Upper lobe of right lung (tissue), 1 donor: ENCODE data around the gene SLC10A4. TPM values are rescaled to one million over a fixed set of nuclear protein-coding genes. Genes with fewer than 3 reads are reported as not detected.

Source experiments
- ATAC-seq: fragments of 200-7000 bp; cut with Tn5 transposase; one replicate; pipeline ENCODE4 v1.9.1; 2020; ENCODE audit warnings: mild to moderate bottlenecking, moderate library complexity
- DNase-seq: peaks from one replicate; pipeline ENCODE4 v3.0.0-alpha.2; 2020
- H3K27ac ChIP-seq: fragments of 200-600 bp; one replicate; pipeline ENCODE4 v1.8.0; 2022
- H3K27me3 ChIP-seq: fragments of 200-600 bp; one replicate; pipeline ENCODE4 v1.8.0; 2022; ENCODE audit warnings: mild to moderate bottlenecking
- H3K36me3 ChIP-seq: fragments of 200-600 bp; one replicate; pipeline ENCODE4 v1.8.0; 2022
- H3K4me1 ChIP-seq: fragments of 200-600 bp; one replicate; pipeline ENCODE4 v1.8.0; 2022
- H3K4me3 ChIP-seq: fragments of 200-600 bp; one replicate; pipeline ENCODE4 v1.8.0; 2022; ENCODE audit warnings: mild to moderate bottlenecking
- H3K9me3 ChIP-seq: fragments of 200-600 bp; one replicate; pipeline ENCODE4 v1.8.0; 2022
- CTCF ChIP-seq: fragments of 200-600 bp; IDR thresholded peaks from one replicate; pipeline ENCODE4 v1.8.0; 2022; ENCODE audit warnings: antibody characterized with exemption
- intact Hi-C: fragments of 100-400 bp; cut with DNase I; formaldehyde crosslinking; loops from one replicate; pipeline ENCODE4 v1.11.0; 2022
- total RNA-seq: library from RNA; stranded (reverse); fragmentation: NEBNext Ultra II Directional; extraction: Animal tissue kit (Norgen Biotek cat#: 25700); gene quantifications from one replicate; pipeline ENCODE4 v1.2.1, GENCODE V29; 2021
- donor health status: DM: no; HTN: yes; CAD: no; lungs with severe emphysema.

The SLC10A4 gene
- total RNA-seq, 1 donor from 2014 or later: 3.1 TPM

GRCh38 chr4:48498895-48499294 is 15.8 kb downstream of the SLC10A4 start:
- H3K9me3 ChIP-seq: no peaks in the 10 kb centered on the region
- DNase-seq (no peak), ATAC-seq (no peak)
- TF ChIP-seq CTCF: no peak
- H3K27ac ChIP-seq: no peak overlapping the region
- peaks cover 61% of the 10 kb centered on the region for H3K36me3 ChIP-seq
- intact Hi-C loops: no loop called here
- no peaks in the 10 kb centered on the region for H3K4me1 ChIP-seq
- H3K4me3 ChIP-seq: no peak overlapping the region
- no peaks in the 10 kb centered on the region for H3K27me3 ChIP-seq

- no peak overlapping the region for H3K4me3 ChIP-seq
- no peak overlapping the region for H3K27ac ChIP-seq
- H3K4me1 ChIP-seq: no peaks in the 10 kb centered on the region
- intact Hi-C loops: no loop called here
- peaks cover 68% of the 10 kb centered on the region for H3K36me3 ChIP-seq
- no peaks in the 10 kb centered on the region for H3K9me3 ChIP-seq
- no peak for TF ChIP-seq CTCF
- ATAC-seq (no peak), DNase-seq (no peak)
- H3K27me3 ChIP-seq: no peaks in the 10 kb centered on the region
Measured at GRCh38 chr4:48499551-48500066, 16.5 kb downstream of the SLC10A4 start.

- Histone ChIP-seq H3K4me3 (no peak overlapping the region), H3K36me3 (peaks cover 94% of the 10 kb centered on the region), H3K27me3 (no peaks in the 10 kb centered on the region), H3K4me1 (no peaks in the 10 kb centered on the region), H3K27ac (no peak overlapping the region), H3K9me3 (no peaks in the 10 kb centered on the region)
- no peak for TF ChIP-seq CTCF
- intact Hi-C loops: no loop called here
- ATAC-seq: no peak
- no peak for DNase-seq
Measured at GRCh38 chr4:48503233-48504025, 20.3 kb downstream of the SLC10A4 start.

DNA sequence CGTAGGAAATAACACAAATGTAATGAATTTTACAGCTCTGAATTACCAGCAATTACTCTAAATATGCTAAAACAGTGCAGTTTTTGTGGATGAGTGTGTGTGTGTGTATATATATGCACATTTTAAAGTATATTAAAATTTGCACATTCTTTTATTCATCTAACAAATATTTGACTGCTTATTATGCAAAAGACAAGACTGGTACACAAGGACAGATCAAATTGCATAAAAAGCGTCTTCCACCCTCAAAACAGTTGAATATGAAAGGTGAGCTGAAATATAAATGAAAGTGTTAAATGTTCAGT is 20.8 kb downstream of the SLC10A4 start:
- no peak for TF ChIP-seq CTCF
- no peak for ATAC-seq
- H3K4me3 ChIP-seq: no peak overlapping the region
- intact Hi-C loops: no loop called here
- H3K9me3 ChIP-seq: no peaks in the 10 kb centered on the region
- no peaks in the 10 kb centered on the region for H3K27me3 ChIP-seq
- no peak for DNase-seq
- no peaks in the 10 kb centered on the region for H3K4me1 ChIP-seq
- H3K36me3 ChIP-seq: peaks cover 94% of the 10 kb centered on the region
- H3K27ac ChIP-seq: no peak overlapping the region

- Histone ChIP-seq H3K36me3 (peaks cover 94% of the 10 kb centered on the region), H3K4me1 (no peaks in the 10 kb centered on the region), H3K27ac (no peak overlapping the region), H3K27me3 (no peaks in the 10 kb centered on the region), H3K9me3 (no peaks in the 10 kb centered on the region), H3K4me3 (no peak overlapping the region)
- ATAC-seq (no peak), DNase-seq (no peak)
- no peak for TF ChIP-seq CTCF
- intact Hi-C loops: no loop called here
Measured at GRCh38 chr4:48504352-48504751, 21.2 kb downstream of the SLC10A4 start.
